Endothelial cell of hepatic sinusoid (primary cell): ENCODE results near the gene SLC24A4.

Source experiments
- in situ Hi-C: cut with HindIII; loops from 2 replicates; pipeline ENCODE4 v1.10.0; 2017; ENCODE audit warnings: low sequenced_read_pairs

Gene SLC24A4

GRCh38 chr14:92323011-92323915 is at the start of gene SLC24A4:
TSS of gene SLC24A4 (plus strand) at chr14:92323165. CDS start at chr14:92323831, 666 bp downstream.
- in situ Hi-C loops = no loop called here

- in situ Hi-C loops = no loop called here
These were observed 49.8 kb upstream of the SLC24A4 start for GRCh38 chr14:92273166-92273565.

DNA sequence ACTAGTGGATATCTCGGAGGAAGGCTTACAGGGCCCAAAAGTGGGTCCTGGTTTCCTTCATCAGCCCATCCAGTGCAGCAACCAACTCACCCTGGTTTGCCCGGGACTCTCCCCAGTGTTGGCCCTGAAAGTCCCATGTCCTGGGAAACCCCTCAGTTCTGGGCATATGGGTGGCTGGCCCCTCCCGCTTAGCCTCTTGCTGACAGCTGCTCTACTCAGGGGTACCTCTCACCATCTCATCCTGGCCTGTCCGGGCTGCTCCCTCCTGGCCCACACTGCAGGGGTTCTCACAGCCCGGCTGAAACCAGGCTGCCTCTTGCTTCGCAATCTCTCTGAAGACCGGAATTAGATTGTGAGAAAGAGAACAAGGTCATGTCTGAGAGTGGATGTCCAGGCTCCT is 48.9 kb upstream of the SLC24A4 start:
- in situ Hi-C loops = no loop called here

- in situ Hi-C loops = loop anchor here (5.0 kb wide), 1 partner anchor 81 kb away; no protein-coding TSS in a partner anchor
These were observed 46.9 kb upstream of the SLC24A4 start for GRCh38 chr14:92276074-92276473.

- in situ Hi-C loops = loop anchor here (5.0 kb wide), 1 partner anchor 80 kb away; no protein-coding TSS in a partner anchor
These were observed 45.9 kb upstream of the SLC24A4 start for GRCh38 chr14:92277031-92277430.

GRCh38 chr14:92280554-92281262 is 42.3 kb upstream of the SLC24A4 start:
- in situ Hi-C loops = no loop called here

DNA sequence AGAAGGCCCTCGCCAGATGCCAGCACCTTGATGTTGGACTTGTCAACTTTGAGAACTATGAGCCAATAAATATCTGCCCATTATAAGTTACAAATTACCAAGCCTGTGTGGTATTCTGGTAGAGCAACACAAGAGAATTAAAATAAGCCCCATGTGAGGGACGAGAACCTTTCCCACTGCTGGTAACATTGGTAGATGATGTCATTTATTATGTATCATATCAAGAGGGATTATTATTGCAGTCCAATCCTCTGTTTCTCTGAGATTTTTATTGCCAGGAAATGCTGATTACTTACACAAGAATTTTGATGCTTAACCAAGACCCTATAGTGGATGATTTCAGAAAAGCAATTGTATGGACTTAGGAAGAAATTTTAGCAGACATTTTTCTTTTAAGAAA is 40.3 kb upstream of the SLC24A4 start:
- in situ Hi-C loops = no loop called here

DNA sequence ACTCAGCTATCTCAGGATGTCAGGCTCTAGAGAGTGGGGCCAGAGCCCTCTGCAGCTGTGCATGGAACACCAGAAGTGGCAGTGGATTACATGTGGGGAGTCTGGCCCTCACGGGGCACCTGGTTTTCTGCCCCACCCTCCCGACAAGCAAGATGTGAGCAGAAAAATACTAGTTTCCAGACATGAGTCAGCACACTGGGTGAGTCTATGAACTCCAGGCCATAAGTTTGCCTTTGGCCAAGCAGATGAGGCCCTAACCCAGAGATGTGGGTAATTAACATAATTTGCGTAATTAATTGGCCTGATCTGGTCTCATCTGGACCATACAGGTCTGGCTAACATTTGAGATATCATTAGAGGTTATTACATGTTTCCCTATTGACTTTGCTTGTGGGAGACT is 37.7 kb upstream of the SLC24A4 start:
- in situ Hi-C loops = no loop called here

DNA sequence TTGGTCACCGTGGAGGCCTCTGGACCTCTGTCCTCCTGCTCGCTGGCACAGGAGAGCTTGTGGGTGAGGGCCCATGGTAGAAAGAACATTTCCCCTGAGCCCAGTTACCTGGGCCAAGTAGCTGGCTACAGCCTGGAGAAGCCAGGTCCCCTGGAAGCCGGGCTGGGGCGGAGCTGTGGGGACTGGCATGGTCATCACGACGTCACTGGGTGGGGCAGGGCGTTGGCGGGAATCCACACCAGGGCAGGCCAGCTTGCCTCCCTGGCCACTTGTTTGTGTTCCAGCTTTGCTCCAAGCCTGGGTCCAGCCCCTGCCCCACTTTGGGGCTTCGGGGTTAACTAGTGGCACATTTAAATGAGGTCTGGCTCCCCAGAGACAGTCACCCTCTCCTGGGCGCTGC is 35.0 kb upstream of the SLC24A4 start:
- in situ Hi-C loops = no loop called here

GRCh38 chr14:92288994-92289660 is 33.8 kb upstream of the SLC24A4 start:
- in situ Hi-C loops = no loop called here

DNA sequence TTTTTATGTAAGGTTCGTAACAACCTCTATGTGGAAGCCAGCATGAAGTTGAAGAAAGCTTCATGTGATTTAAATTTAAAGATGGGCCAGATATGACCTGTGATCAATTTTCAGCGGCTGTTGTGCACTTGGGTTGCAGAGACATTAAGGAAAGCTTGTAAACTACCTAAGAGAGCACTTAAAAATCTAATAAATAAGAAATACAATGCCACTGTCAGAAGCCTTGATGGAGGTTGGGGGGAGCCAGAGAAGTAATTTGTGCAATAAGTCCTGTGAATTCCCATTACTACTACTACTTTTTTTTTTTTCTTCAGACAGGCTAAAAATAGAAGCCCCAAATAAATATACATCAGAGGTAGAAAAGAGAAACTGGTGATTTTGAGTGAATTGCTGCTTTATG is 30.3 kb upstream of the SLC24A4 start:
- in situ Hi-C loops = no loop called here

DNA sequence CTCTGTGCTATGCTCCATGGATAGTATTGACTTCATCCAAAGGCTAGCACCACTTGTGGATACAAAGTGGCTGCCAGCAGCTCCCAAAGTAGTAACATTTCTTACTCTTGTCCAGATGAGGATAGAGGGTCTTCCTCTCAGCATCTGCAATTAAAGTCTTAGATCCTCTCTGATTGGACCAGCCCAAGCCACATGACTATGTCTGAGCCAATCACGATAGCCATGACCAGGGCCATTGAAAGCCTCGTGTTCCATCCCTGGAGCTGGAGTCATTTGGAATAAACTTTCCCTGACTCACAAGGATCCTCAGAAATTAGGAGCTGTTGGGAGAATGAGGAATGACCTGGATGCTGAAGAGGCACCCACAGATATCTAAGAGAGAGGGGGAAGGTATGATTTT is 28.5 kb upstream of the SLC24A4 start:
- in situ Hi-C loops = no loop called here

- in situ Hi-C loops = loop anchor here (5.0 kb wide), 1 partner anchor 81 kb away; no protein-coding TSS in a partner anchor
These were observed 25.0 kb upstream of the SLC24A4 start for GRCh38 chr14:92297818-92298595.

- in situ Hi-C loops = no loop called here
These were observed 20.5 kb upstream of the SLC24A4 start for GRCh38 chr14:92302481-92302880.

- in situ Hi-C loops = no loop called here
These were observed 14.2 kb upstream of the SLC24A4 start for GRCh38 chr14:92308716-92309115.

GRCh38 chr14:92309968-92310530 is 12.9 kb upstream of the SLC24A4 start:
- in situ Hi-C loops = no loop called here

DNA sequence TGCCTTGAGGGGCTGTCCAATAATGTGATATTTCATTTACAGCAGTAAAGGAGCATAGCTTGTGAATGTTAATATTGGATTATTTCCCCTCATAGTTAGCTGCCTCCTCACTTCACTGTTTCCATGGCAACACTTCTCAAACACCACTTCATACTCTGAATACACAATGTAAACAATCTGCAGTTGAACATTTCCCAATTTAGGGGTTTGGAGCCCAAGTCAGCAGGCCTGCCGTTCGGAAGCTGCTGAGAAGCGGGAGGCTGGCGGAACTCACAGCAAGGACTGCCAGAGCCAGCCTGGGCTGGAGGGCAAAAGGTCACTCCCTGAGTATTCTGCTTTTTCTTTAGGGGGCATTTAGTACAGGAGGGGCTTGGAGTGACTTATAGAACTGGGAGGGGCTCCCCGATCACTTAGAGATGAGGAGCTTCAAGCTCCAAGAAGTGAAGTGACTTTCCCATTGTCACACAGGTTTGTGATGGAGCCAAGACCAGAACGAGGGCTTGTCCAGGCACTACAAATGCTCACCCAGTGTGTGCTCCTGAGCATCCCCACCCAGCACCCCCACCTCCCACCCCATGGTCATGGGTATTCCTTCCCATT is 12.1 kb upstream of the SLC24A4 start:
- in situ Hi-C loops = no loop called here

- in situ Hi-C loops = no loop called here
These were observed 8.8 kb upstream of the SLC24A4 start for GRCh38 chr14:92314182-92314581.

DNA sequence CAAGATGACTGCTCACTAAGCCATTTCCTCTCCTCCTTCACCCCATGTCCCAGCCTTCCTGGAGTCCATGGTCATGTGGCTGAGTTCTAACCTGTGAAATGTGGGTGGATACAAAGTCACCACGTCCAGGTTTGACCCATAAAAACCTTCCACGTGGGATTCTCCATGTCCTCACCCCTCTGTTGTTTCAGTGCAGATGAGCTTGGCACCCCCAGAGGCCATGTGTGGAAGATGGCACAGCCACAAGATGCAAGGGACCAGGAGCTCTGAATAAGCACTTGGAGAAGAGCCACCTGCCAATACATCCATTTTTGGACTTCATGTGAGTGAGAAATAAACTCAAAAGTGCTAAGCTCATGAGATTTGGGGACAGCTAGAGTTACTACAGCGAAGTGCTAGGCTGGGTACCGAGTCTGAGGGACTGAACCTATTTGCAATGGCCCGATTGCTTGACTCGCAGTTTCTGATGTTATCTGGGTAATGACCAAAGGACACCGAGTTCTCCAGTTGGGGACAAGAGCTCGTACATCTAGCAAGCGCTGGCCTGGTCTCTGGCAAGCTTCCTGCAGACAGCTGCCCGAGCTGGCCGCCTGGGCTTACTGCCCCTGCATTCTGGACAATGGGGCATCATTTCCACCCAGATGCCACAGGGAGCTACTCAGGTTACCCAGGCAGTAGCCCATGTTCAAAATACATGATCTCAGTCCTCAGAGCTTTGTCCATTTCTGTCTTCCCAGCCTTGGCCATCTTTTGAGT is 7.7 kb upstream of the SLC24A4 start:
- in situ Hi-C loops = no loop called here
